Measurements from ENCODE around the gene ECT2L. TPM values are rescaled to one million over a fixed set of nuclear protein-coding genes. Genes with fewer than 3 reads are reported as not detected.
A peak's percentile ranks its signal among the peaks of the same experiment; 100 is the strongest.

Gene ECT2L
- total RNA-seq, 1 experiment from 2014 or later, result not detected

- Mint-ChIP-seq H3K27ac (peak overlapping the region in 2 of 3 experiments; percentile 65 to 83; a peak in 2 of 7 replicates), H3K9me3 (no peaks in the 10 kb centered on the region), H3K36me3 (ENCODE audit: insufficient read depth in 1 of 3, low read depth in 3 of 3) (peaks cover 27 to 50% (median 47%) of the 10 kb centered on the region in 3 experiments; a peak in 6 of 7 replicates), H3K4me3 (no peak overlapping the region), H3K4me1 (peaks cover 14 to 17% of the 10 kb centered on the region in 2 experiments), H3K27me3 (ENCODE audit: low read depth) (no peaks in the 10 kb centered on the region)
- H3K27ac ChIP-seq (ENCODE audit: insufficient read length, low read depth, low read length), result no peak overlapping the region
- H4K91ac ChIP-seq (ENCODE audit: insufficient read length, low read depth, low read length), result no peak overlapping the region
- no peak overlapping the region for H3K9ac ChIP-seq (ENCODE audit: extremely low read depth, insufficient read length, low read length)
- H4K8ac ChIP-seq (replicated peaks; ENCODE audit: insufficient read length, low read depth, low read length), result no peak overlapping the region
- TF ChIP-seq CTCF (conservative IDR thresholded peaks at IDR 0.05), result no peak
- no peak overlapping the region for H2BK20ac ChIP-seq (ENCODE audit: low read depth, low read length, poor library complexity, severe bottlenecking)
- H2BK5ac ChIP-seq (ENCODE audit: insufficient read length, low read length), result no peak overlapping the region
- WGBS (ENCODE audit: extremely low coverage, insufficient read length, low lambda C conversion rate), result no CpG with 5 or more reads among the region's 1 CpG
- H3T11ph ChIP-seq (ENCODE audit: low read length), result no peak overlapping the region
- H4K5ac ChIP-seq (ENCODE audit: insufficient read length, low read depth, low read length), result no peak overlapping the region
- H2BK12ac ChIP-seq (ENCODE audit: insufficient read length, low read depth, low read length), result no peak overlapping the region
- H2BK15ac ChIP-seq (ENCODE audit: low read depth, low read length), result no peak overlapping the region
- H3K79me1 ChIP-seq (ENCODE audit: insufficient read depth, low read depth, low read length, poor library complexity, severe bottlenecking), result no peaks in the 10 kb centered on the region
- H2BK120ac ChIP-seq (ENCODE audit: low read depth, low read length, poor library complexity, severe bottlenecking), result no peak overlapping the region
- H3K18ac ChIP-seq (ENCODE audit: insufficient read length, low read depth, low read length), result no peak overlapping the region
- H3K14ac ChIP-seq (ENCODE audit: insufficient read depth, low read length), result no peak overlapping the region
- no peaks in the 10 kb centered on the region for H3K79me2 ChIP-seq (ENCODE audit: insufficient read depth, low read length)
- no peak overlapping the region for H3K56ac ChIP-seq (ENCODE audit: insufficient read length, low read depth, low read length)
- no peak for DNase-seq
- no peak overlapping the region for H2AK5ac ChIP-seq (ENCODE audit: insufficient read length, low read length)
- H3K4me2 ChIP-seq (ENCODE audit: insufficient read depth, insufficient read length, low read length), result no peak overlapping the region
- H3K9me3 ChIP-seq (ENCODE audit: control insufficient read depth, low read depth, low read length), result no peaks in the 10 kb centered on the region
- H3K27me3 ChIP-seq (ENCODE audit: insufficient read depth, low read length), result no peaks in the 10 kb centered on the region
- H4K20me1 ChIP-seq (ENCODE audit: control insufficient read depth, insufficient read depth, insufficient read length), result peaks cover 2% of the 10 kb centered on the region
- H3K23me2 ChIP-seq (ENCODE audit: insufficient read length, low read depth, low read length, poor library complexity, severe bottlenecking), result no peaks in the 10 kb centered on the region
- no peak overlapping the region for H3K23ac ChIP-seq (ENCODE audit: insufficient read length, low read depth, low read length)
- no peak overlapping the region for H2AFZ ChIP-seq (ENCODE audit: low read length)
- no peaks in the 10 kb centered on the region for H3K4me1 ChIP-seq (ENCODE audit: insufficient read depth, low read length)
- H3K4ac ChIP-seq (ENCODE audit: low read depth, low read length), result no peak overlapping the region
Observed at GRCh38 chr6:138944412-138944811, 148.5 kb downstream of the ECT2L start.
